K562 (cell line): ENCODE results near the gene CNTN4. TPM values are rescaled to one million over a fixed set of nuclear protein-coding genes. Genes with fewer than 3 reads are reported as not detected.

Experiments
- CREB1 ChIP-seq, 2 experiments: sonication (generic) in 1 of 2; formaldehyde crosslinking in 1 of 2; IDR thresholded peaks; 2 replicates each; pipeline versions ENCODE4 v1.6.1 to v1.8.0; 2012 to 2022; ENCODE audit warnings: inconsistent platforms in 1 of 2, mild to moderate bottlenecking in 1 of 2, missing genetic modification reagents in 1 of 2, moderate library complexity in 1 of 2
- polyA plus RNA-seq, 8 experiments: library from polyadenylated mRNA; depleted of rRNA in 4 of 8; stranded (reverse) in 5 of 8; unstranded in 3 of 8; fragments of >200 nt; fragmentation: Nextera tagmentation in 2 of 8; fragmentation: Illumina TruSeq in 1 of 8; extraction: Ambion mirVana in 2 of 8; extraction: Trizol in 1 of 8; gene quantifications; 2 replicates each; pipeline versions ENCODE4 v1.2.1 to v1.2.3, GENCODE V29; 2011 to 2014; ENCODE audit warnings: inconsistent platforms in 1 of 8, missing spikeins in 1 of 8
- total RNA-seq, 7 experiments: library from RNA; depleted of rRNA in 6 of 7; stranded (reverse); fragments of >200 nt in 6 of 7; fragmentation: Illumina TruSeq in 2 of 7; extraction: Trizol in 2 of 7; gene quantifications; 2 replicates each; pipeline versions ENCODE4 v1.2.1 to v1.2.3, GENCODE V29; 2011 to 2021; ENCODE audit warnings: low replicate concordance in 1 of 7
- TF ChIP-seq, protein P1 (sequence below): fragments of 200-600 bp; sonication (generic); IDR thresholded peaks from one replicate; pipeline ENCODE4 v1.6.1; 2012; ENCODE audit warnings: mild to moderate bottlenecking, low read depth, low read length, inconsistent platforms
- TF ChIP-seq, protein P2 (sequence below): fragments of 450-650 bp; formaldehyde crosslinking; IDR thresholded peaks from 2 replicates; pipeline ENCODE4 v1.4.0; 2020; ENCODE audit warnings: mild to moderate bottlenecking
- TF ChIP-seq, protein P3 (sequence below): fragments of 450-650 bp; formaldehyde crosslinking; IDR thresholded peaks from 2 replicates; pipeline ENCODE4 v1.4.0; 2020; ENCODE audit warnings: mild to moderate bottlenecking, moderate library complexity
- TF ChIP-seq, protein P4 (sequence below): sonication (generic); formaldehyde crosslinking; IDR thresholded peaks from 2 replicates; pipeline ENCODE4 v1.8.1; 2023; ENCODE audit warnings: missing genetic modification reagents, mild to moderate bottlenecking, borderline replicate concordance
- TF ChIP-seq, protein P5 (sequence below): fragments of 250-450 bp; sonication (Bioruptor Pico); IDR thresholded peaks from 2 replicates; pipeline ENCODE4 v1.8.0; 2022; ENCODE audit warnings: moderate library complexity, mild to moderate bottlenecking, inconsistent platforms

CNTN4 gene
- total and polyA plus RNA-seq, 9 of the 15 experiments (the other 6 are each of a cell fraction or from before 2014, with no cell fraction given): not detected

DNA sequence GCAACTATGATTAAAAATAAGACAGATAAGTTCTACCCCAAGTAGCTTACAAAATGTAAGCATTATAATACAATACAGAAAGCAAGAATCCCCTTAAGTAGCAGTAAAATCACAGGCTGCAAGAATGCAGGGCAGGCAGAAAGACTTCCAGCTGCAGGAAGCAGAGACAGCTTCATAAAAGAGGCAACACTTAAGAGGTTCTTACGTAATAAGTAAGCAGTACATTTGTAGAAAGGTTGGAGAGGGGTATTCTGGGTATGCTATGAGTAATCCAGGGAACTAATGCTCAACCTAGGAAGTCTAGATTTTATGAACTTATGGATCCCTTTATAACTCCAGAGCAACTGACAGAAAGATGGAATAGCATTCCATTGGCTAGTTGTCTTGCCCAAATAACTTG is 859.9 kb downstream of the CNTN4 start (continued):
- TF ChIP-seq, protein P1, sequence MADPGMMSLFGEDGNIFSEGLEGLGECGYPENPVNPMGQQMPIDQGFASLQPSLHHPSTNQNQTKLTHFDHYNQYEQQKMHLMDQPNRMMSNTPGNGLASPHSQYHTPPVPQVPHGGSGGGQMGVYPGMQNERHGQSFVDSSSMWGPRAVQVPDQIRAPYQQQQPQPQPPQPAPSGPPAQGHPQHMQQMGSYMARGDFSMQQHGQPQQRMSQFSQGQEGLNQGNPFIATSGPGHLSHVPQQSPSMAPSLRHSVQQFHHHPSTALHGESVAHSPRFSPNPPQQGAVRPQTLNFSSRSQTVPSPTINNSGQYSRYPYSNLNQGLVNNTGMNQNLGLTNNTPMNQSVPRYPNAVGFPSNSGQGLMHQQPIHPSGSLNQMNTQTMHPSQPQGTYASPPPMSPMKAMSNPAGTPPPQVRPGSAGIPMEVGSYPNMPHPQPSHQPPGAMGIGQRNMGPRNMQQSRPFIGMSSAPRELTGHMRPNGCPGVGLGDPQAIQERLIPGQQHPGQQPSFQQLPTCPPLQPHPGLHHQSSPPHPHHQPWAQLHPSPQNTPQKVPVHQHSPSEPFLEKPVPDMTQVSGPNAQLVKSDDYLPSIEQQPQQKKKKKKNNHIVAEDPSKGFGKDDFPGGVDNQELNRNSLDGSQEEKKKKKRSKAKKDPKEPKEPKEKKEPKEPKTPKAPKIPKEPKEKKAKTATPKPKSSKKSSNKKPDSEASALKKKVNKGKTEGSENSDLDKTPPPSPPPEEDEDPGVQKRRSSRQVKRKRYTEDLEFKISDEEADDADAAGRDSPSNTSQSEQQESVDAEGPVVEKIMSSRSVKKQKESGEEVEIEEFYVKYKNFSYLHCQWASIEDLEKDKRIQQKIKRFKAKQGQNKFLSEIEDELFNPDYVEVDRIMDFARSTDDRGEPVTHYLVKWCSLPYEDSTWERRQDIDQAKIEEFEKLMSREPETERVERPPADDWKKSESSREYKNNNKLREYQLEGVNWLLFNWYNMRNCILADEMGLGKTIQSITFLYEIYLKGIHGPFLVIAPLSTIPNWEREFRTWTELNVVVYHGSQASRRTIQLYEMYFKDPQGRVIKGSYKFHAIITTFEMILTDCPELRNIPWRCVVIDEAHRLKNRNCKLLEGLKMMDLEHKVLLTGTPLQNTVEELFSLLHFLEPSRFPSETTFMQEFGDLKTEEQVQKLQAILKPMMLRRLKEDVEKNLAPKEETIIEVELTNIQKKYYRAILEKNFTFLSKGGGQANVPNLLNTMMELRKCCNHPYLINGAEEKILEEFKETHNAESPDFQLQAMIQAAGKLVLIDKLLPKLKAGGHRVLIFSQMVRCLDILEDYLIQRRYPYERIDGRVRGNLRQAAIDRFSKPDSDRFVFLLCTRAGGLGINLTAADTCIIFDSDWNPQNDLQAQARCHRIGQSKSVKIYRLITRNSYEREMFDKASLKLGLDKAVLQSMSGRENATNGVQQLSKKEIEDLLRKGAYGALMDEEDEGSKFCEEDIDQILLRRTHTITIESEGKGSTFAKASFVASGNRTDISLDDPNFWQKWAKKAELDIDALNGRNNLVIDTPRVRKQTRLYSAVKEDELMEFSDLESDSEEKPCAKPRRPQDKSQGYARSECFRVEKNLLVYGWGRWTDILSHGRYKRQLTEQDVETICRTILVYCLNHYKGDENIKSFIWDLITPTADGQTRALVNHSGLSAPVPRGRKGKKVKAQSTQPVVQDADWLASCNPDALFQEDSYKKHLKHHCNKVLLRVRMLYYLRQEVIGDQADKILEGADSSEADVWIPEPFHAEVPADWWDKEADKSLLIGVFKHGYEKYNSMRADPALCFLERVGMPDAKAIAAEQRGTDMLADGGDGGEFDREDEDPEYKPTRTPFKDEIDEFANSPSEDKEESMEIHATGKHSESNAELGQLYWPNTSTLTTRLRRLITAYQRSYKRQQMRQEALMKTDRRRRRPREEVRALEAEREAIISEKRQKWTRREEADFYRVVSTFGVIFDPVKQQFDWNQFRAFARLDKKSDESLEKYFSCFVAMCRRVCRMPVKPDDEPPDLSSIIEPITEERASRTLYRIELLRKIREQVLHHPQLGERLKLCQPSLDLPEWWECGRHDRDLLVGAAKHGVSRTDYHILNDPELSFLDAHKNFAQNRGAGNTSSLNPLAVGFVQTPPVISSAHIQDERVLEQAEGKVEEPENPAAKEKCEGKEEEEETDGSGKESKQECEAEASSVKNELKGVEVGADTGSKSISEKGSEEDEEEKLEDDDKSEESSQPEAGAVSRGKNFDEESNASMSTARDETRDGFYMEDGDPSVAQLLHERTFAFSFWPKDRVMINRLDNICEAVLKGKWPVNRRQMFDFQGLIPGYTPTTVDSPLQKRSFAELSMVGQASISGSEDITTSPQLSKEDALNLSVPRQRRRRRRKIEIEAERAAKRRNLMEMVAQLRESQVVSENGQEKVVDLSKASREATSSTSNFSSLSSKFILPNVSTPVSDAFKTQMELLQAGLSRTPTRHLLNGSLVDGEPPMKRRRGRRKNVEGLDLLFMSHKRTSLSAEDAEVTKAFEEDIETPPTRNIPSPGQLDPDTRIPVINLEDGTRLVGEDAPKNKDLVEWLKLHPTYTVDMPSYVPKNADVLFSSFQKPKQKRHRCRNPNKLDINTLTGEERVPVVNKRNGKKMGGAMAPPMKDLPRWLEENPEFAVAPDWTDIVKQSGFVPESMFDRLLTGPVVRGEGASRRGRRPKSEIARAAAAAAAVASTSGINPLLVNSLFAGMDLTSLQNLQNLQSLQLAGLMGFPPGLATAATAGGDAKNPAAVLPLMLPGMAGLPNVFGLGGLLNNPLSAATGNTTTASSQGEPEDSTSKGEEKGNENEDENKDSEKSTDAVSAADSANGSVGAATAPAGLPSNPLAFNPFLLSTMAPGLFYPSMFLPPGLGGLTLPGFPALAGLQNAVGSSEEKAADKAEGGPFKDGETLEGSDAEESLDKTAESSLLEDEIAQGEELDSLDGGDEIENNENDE: no peak
- TF ChIP-seq, protein P2, sequence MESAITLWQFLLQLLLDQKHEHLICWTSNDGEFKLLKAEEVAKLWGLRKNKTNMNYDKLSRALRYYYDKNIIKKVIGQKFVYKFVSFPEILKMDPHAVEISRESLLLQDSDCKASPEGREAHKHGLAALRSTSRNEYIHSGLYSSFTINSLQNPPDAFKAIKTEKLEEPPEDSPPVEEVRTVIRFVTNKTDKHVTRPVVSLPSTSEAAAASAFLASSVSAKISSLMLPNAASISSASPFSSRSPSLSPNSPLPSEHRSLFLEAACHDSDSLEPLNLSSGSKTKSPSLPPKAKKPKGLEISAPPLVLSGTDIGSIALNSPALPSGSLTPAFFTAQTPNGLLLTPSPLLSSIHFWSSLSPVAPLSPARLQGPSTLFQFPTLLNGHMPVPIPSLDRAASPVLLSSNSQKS: no peak
- TF ChIP-seq CREB1 (IDR thresholded peaks at IDR 0.05): no peak
- no peak for TF ChIP-seq CREB1 (CRISPR knock-in tag; IDR thresholded peaks at IDR 0.05)
- TF ChIP-seq, protein P3, sequence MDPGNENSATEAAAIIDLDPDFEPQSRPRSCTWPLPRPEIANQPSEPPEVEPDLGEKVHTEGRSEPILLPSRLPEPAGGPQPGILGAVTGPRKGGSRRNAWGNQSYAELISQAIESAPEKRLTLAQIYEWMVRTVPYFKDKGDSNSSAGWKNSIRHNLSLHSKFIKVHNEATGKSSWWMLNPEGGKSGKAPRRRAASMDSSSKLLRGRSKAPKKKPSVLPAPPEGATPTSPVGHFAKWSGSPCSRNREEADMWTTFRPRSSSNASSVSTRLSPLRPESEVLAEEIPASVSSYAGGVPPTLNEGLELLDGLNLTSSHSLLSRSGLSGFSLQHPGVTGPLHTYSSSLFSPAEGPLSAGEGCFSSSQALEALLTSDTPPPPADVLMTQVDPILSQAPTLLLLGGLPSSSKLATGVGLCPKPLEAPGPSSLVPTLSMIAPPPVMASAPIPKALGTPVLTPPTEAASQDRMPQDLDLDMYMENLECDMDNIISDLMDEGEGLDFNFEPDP (CRISPR knock-in tag): no peak
- TF ChIP-seq, protein P4, sequence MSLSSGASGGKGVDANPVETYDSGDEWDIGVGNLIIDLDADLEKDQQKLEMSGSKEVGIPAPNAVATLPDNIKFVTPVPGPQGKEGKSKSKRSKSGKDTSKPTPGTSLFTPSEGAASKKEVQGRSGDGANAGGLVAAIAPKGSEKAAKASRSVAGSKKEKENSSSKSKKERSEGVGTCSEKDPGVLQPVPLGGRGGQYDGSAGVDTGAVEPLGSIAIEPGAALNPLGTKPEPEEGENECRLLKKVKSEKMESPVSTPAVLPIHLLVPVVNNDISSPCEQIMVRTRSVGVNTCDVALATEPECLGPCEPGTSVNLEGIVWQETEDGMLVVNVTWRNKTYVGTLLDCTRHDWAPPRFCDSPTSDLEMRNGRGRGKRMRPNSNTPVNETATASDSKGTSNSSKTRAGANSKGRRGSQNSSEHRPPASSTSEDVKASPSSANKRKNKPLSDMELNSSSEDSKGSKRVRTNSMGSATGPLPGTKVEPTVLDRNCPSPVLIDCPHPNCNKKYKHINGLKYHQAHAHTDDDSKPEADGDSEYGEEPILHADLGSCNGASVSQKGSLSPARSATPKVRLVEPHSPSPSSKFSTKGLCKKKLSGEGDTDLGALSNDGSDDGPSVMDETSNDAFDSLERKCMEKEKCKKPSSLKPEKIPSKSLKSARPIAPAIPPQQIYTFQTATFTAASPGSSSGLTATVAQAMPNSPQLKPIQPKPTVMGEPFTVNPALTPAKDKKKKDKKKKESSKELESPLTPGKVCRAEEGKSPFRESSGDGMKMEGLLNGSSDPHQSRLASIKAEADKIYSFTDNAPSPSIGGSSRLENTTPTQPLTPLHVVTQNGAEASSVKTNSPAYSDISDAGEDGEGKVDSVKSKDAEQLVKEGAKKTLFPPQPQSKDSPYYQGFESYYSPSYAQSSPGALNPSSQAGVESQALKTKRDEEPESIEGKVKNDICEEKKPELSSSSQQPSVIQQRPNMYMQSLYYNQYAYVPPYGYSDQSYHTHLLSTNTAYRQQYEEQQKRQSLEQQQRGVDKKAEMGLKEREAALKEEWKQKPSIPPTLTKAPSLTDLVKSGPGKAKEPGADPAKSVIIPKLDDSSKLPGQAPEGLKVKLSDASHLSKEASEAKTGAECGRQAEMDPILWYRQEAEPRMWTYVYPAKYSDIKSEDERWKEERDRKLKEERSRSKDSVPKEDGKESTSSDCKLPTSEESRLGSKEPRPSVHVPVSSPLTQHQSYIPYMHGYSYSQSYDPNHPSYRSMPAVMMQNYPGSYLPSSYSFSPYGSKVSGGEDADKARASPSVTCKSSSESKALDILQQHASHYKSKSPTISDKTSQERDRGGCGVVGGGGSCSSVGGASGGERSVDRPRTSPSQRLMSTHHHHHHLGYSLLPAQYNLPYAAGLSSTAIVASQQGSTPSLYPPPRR (CRISPR knock-in tag): no peak
- TF ChIP-seq, protein P5, sequence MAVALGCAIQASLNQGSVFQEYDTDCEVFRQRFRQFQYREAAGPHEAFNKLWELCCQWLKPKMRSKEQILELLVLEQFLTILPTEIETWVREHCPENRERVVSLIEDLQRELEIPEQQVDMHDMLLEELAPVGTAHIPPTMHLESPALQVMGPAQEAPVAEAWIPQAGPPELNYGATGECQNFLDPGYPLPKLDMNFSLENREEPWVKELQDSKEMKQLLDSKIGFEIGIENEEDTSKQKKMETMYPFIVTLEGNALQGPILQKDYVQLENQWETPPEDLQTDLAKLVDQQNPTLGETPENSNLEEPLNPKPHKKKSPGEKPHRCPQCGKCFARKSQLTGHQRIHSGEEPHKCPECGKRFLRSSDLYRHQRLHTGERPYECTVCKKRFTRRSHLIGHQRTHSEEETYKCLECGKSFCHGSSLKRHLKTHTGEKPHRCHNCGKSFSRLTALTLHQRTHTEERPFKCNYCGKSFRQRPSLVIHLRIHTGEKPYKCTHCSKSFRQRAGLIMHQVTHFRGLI: no peak
